Right lobe of liver (tissue), 6 donors: ENCODE data around the gene PDHA1. TPM values are rescaled to one million over a fixed set of nuclear protein-coding genes. Genes with fewer than 3 reads are reported as not detected.
A peak's percentile ranks its signal among the peaks of the same experiment; 100 is the strongest.

ENCODE experiments used
- ATAC-seq, 4 donors: fragments of 200-7000 bp; cut with Tn5 transposase; one replicate each; pipeline ENCODE4 v1.9.1; 2020; ENCODE audit warnings: mild to moderate bottlenecking in 4 of 4, moderate library complexity in 4 of 4
- DNase-seq, 3 donors: peaks; one replicate each; pipeline ENCODE4 v3.0.0-alpha.2; 2020
- H3K27ac ChIP-seq, 3 donors: fragments of 200-600 bp; one replicate each; pipeline ENCODE4 v1.8.0; 2022
- H3K27me3 ChIP-seq, 2 donors: fragments of 200-600 bp; one replicate each; pipeline ENCODE4 v1.8.0; 2022
- H3K36me3 ChIP-seq, 4 donors: fragments of 200-600 bp; sonication (generic) in 1 of 4; one replicate each; pipeline versions ENCODE4 v1.5.1 to v1.8.0; 2017 to 2022; ENCODE audit warnings: control low read depth in 1 of 4
- H3K4me1 ChIP-seq, 4 donors: fragments of 200-600 bp; sonication (generic) in 1 of 4; one replicate each; pipeline versions ENCODE4 v1.5.1 to v1.8.0; 2017 to 2022; ENCODE audit warnings: control low read depth in 1 of 4
- H3K4me3 ChIP-seq, 3 donors: fragments of 200-600 bp; one replicate each; pipeline ENCODE4 v1.8.0; 2022
- H3K9me3 ChIP-seq, 4 donors: fragments of 200-600 bp; sonication (generic) in 1 of 4; one replicate each; pipeline versions ENCODE4 v1.5.1 to v1.8.0; 2017 to 2022; ENCODE audit warnings: control low read depth in 1 of 4
- POLR2A ChIP-seq: fragments of 450-650 bp; IDR thresholded peaks from one replicate; pipeline ENCODE4 v1.6.1; 2017; ENCODE audit warnings: antibody characterized with exemption, mild to moderate bottlenecking
- WGBS: methylation state at CpG from one replicate; pipeline ENCODE4 v1.1.6; 2018; ENCODE audit warnings: low coverage, low lambda C conversion rate; ENCODE audit not compliant: insufficient coverage; ENCODE audit errors: missing lambda C conversion rate; 5-methylcytosine and 5-hydroxymethylcytosine counted together
- intact Hi-C, 2 donors: fragments of 100-400 bp; cut with DNase I; formaldehyde crosslinking; loops; one replicate each; pipeline versions ENCODE4 v1.11.2 to v1.14.1; 2022
- total RNA-seq, 6 experiments: library from RNA; depleted of rRNA in 2 of 6; stranded (reverse); fragments of >200 nt in 2 of 6; fragmentation: NEBNext Ultra II Directional in 3 of 6; extraction: Animal tissue kit (Norgen Biotek cat#: 25700) in 3 of 6; gene quantifications; one replicate each; pipeline versions ENCODE4 v1.1.0 to v1.2.4, GENCODE V29; 2016 to 2023
- TF ChIP-seq, protein P1 (sequence below), 4 donors: fragments of 200-600 bp in 3 of 4; fragments of 450-650 bp in 1 of 4; IDR thresholded peaks; one replicate each; pipeline versions ENCODE4 v1.5.1 to v1.8.0; 2016 to 2022; ENCODE audit warnings: antibody characterized with exemption in 4 of 4, mild to moderate bottlenecking in 2 of 4
- donor health status: DM: no; HTN: yes; CAD: no.
- donor health status: DM: no; HTN: no; CAD: no.
- donor health status: DM: no; HTN: no; CAD: no.
- donor health status: DM: no; HTN: yes; CAD: no.
- donor health status: DM: no; HTN: yes; CAD: no.

The PDHA1 gene
- total RNA-seq, 6 experiments from 2014 or later, result 78.5 to 133 (median 120) TPM

DNA sequence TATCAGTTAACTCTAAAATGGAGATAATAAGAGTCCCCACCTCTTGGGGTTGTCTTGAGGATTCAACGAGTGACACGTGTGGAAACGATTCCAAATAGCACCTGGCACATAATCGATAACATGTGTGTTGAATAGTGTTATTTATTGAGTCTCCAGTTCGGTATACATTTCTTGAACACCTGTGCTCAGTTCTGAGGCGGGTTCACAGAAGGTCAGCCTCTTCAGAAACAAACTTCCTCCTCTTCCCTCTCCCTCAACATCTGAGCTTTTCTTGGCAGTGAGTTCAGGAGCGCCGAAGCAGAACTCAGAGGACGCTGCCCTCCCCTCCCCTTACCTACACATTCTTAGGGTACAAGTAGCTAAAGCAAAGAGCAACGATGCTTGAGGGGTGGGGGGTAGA is 934 bp downstream of the PDHA1 start:
- ATAC-seq, result no peak
- no peak overlapping the region for H3K27ac ChIP-seq
- peaks cover 0 to 6% (median 0%) of the 10 kb centered on the region in 4 donors for H3K4me1 ChIP-seq
- H3K4me3 ChIP-seq, result peak overlapping the region; percentile 58 to 68 (median 68)
- H3K9me3 ChIP-seq, result no peaks in the 10 kb centered on the region
- no peak for DNase-seq
- 27% methylated on average over 9 of the region's 10 CpGs for WGBS
- H3K27me3 ChIP-seq, result no peaks in the 10 kb centered on the region
- no peak for TF ChIP-seq POLR2A
- TF ChIP-seq, protein P1, sequence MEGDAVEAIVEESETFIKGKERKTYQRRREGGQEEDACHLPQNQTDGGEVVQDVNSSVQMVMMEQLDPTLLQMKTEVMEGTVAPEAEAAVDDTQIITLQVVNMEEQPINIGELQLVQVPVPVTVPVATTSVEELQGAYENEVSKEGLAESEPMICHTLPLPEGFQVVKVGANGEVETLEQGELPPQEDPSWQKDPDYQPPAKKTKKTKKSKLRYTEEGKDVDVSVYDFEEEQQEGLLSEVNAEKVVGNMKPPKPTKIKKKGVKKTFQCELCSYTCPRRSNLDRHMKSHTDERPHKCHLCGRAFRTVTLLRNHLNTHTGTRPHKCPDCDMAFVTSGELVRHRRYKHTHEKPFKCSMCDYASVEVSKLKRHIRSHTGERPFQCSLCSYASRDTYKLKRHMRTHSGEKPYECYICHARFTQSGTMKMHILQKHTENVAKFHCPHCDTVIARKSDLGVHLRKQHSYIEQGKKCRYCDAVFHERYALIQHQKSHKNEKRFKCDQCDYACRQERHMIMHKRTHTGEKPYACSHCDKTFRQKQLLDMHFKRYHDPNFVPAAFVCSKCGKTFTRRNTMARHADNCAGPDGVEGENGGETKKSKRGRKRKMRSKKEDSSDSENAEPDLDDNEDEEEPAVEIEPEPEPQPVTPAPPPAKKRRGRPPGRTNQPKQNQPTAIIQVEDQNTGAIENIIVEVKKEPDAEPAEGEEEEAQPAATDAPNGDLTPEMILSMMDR (IDR thresholded peaks at IDR 0.05), result no peak
- intact Hi-C loops, result loop anchor here in 1 of 2 donors (10.0 kb wide), 1 partner anchor 950 kb away; no protein-coding TSS in a partner anchor
- H3K36me3 ChIP-seq, result peaks cover 0 to 2% (median 0%) of the 10 kb centered on the region in 4 donors

- Histone ChIP-seq H3K27ac (no peak overlapping the region), H3K4me1 (peaks cover 0 to 6% (median 0%) of the 10 kb centered on the region in 4 donors), H3K36me3 (peaks cover 0 to 23% (median 5%) of the 10 kb centered on the region in 4 donors), H3K27me3 (no peaks in the 10 kb centered on the region), H3K9me3 (no peaks in the 10 kb centered on the region), H3K4me3 (no peak overlapping the region)
- ATAC-seq, result no peak
- intact Hi-C loops, result loop anchor here in 1 of 2 donors (10.0 kb wide), 1 partner anchor 953 kb away; no protein-coding TSS in a partner anchor
- no peak for DNase-seq
- WGBS, result 67% methylated on average over 3 of the region's 3 CpGs
- no peak for TF ChIP-seq POLR2A
- TF ChIP-seq, protein P1 (IDR thresholded peaks at IDR 0.05), result no peak
These were observed 4.2 kb downstream of the PDHA1 start for GRCh38 chrX:19347916-19348315.

DNA sequence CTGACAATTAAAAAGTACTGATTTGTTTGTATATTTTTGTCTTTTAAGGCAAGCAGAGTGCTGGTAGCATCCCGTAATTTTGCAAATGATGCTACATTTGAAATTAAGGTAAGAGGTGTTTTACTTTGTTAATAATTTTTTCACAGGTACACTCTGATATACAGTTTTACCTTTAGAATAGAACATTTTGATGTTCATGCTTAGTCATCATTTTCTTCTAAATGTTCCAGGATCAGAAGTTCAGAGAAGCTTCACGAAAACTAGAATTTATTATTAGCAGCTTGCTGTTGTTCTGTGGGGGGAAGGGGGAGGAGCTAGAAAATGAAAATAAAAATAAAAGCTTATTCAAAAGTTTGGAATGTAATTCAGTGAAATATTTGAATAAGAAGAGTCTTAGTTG is 5.5 kb downstream of the PDHA1 start:
- Histone ChIP-seq H3K4me3 (no peak overlapping the region), H3K9me3 (no peaks in the 10 kb centered on the region)
- no peak for TF ChIP-seq POLR2A
- TF ChIP-seq, protein P1 (IDR thresholded peaks at IDR 0.05), result no peak

DNA sequence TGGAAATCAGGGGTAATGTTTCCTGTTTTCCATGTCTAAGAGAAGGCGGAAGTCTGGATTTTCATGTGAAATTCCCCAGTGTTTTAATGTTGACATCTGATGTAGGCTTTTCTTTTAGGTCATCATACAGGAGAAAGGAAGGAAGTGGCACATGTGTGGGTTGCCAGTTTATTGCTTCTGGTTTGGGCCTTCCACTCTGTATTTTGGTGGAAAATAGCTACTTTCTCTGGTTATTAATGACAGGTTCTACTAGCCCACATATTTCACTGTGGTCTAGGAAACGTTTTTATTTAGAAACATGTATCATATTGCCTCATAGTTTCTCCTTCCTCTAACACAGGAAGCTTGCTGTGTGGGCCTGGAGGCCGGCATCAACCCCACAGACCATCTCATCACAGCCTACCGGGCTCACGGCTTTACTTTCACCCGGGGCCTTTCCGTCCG is 7.2 kb downstream of the PDHA1 start:
- Histone ChIP-seq H3K4me3 (no peak overlapping the region), H3K4me1 (peaks cover 0 to 12% (median 2%) of the 10 kb centered on the region in 4 donors), H3K36me3 (peaks cover 0 to 32% (median 7%) of the 10 kb centered on the region in 4 donors), H3K27ac (no peak overlapping the region), H3K9me3 (no peaks in the 10 kb centered on the region), H3K27me3 (no peaks in the 10 kb centered on the region)
- DNase-seq (no peak), ATAC-seq (no peak)
- TF ChIP-seq, protein P1 (IDR thresholded peaks at IDR 0.05), result no peak
- no peak for TF ChIP-seq POLR2A
- intact Hi-C loops, result no loop called here
- 50% methylated on average over 8 of the region's 8 CpGs for WGBS

More for the DNA sequence above, 5.5 kb downstream of the PDHA1 start:
- DNase-seq, result no peak
- no peak overlapping the region for H3K27ac ChIP-seq
- no peak for ATAC-seq
- intact Hi-C loops, result loop anchor here in 1 of 2 donors (10.0 kb wide), 1 partner anchor 954 kb away; no protein-coding TSS in a partner anchor
- peaks cover 0 to 26% (median 5%) of the 10 kb centered on the region in 4 donors for H3K36me3 ChIP-seq
- H3K27me3 ChIP-seq, result no peaks in the 10 kb centered on the region
- peaks cover 0 to 10% (median 0%) of the 10 kb centered on the region in 4 donors for H3K4me1 ChIP-seq
- WGBS, result 43% methylated on average over 2 of the region's 2 CpGs
